OCI-LY7 (cell line): ENCODE measurements around the gene TMEM179.

Experiments used
- EZH2phosphoT487 ChIP-seq: fragments of 200-600 bp; sonication (generic); IDR thresholded peaks from 2 replicates; pipeline ENCODE4 v1.6.1; 2018; ENCODE audit warnings: low read depth, borderline replicate concordance, mild to moderate bottlenecking, mixed run types, antibody characterized with exemption, low read length, moderate library complexity, mixed read lengths
- TF ChIP-seq, protein P1 (sequence below): fragments of 200-600 bp; sonication (generic); conservative IDR thresholded peaks from 2 replicates; pipeline ENCODE4 v1.5.1; 2014; ENCODE audit warnings: mild to moderate bottlenecking, antibody characterized with exemption, low read length, moderate library complexity, mixed read lengths

DNA sequence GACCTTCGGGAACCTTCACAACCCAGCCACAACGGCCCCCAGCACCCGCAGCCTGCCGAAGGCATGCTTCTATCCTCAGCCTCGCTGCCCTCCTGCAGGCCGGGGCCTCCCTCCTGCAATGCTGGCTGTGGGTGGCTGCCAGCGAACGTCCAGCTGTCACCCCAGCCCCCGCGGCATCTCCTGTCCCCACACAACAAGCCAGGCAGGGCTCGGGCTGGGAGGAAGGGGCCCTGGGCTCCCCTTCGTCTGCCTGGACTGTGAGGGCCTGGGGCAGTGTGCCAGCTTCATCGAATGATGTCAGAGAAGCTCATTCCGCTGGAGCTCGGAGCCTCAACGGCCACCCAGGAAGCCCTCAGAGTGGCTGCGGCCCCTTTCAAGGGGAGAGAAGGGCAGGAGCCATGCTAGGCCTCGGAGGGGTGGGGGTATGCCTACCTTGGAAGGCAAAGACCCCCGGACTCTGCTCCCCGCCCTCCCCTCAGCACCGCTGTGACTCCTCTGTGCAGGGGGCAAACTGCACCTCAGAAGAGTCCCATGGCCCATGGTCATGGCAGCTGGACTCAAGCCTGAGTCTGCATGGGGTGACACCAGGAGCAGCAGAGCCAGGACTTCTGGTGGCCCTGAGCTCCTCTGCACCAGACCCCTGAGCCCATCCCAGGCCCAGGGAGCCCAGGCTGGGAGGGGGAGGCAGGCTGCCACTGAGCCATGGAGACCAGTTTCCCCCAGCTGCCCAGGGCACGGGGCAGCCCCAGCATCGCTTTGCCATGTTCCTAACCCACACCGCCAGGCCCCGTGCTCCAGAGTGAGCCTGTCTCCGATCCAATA lies 49.8 kb downstream of the TMEM179 start:
- TF ChIP-seq, protein P1, sequence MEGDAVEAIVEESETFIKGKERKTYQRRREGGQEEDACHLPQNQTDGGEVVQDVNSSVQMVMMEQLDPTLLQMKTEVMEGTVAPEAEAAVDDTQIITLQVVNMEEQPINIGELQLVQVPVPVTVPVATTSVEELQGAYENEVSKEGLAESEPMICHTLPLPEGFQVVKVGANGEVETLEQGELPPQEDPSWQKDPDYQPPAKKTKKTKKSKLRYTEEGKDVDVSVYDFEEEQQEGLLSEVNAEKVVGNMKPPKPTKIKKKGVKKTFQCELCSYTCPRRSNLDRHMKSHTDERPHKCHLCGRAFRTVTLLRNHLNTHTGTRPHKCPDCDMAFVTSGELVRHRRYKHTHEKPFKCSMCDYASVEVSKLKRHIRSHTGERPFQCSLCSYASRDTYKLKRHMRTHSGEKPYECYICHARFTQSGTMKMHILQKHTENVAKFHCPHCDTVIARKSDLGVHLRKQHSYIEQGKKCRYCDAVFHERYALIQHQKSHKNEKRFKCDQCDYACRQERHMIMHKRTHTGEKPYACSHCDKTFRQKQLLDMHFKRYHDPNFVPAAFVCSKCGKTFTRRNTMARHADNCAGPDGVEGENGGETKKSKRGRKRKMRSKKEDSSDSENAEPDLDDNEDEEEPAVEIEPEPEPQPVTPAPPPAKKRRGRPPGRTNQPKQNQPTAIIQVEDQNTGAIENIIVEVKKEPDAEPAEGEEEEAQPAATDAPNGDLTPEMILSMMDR = no peak
- TF ChIP-seq EZH2phosphoT487 = no peak
